ENCODE measurements around the gene CHST12. TPM values are rescaled to one million over a fixed set of nuclear protein-coding genes. Genes with fewer than 3 reads are reported as not detected.

The CHST12 gene
- total RNA-seq, 6 experiments from 2014 or later = 3.0 to 7.9 (median 5.7) TPM

DNA sequence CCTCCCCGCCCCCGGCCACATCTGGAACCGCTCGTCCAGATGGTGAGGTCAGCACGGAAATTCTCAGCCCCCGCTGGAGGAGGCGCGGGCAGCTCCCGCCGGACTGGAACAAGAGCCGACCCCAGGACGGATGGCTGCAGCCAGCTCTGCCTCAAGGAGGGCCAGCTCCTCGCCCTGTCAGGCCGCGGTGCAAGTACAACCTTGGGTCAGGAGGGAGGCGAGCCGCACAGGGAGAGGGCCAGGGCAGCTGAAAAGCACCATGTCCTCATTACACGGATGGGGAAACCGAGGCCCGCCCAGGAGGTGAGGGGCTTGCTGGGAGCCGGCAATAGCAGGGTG lies 76.6 kb downstream of the CHST12 start:
- Histone ChIP-seq H3K36me3 (no peaks in the 10 kb centered on the region), H3K27me3 (no peaks in the 10 kb centered on the region), H3K9me3 (no peaks in the 10 kb centered on the region), H3K4me3 (no peak overlapping the region), H3K27ac (no peak overlapping the region), H3K4me1 (peaks cover 0 to 15% (median 3%) of the 10 kb centered on the region in 4 donors)
- intact Hi-C loops (cut with DNase I) = no loop called here
- TF ChIP-seq, protein P1, sequence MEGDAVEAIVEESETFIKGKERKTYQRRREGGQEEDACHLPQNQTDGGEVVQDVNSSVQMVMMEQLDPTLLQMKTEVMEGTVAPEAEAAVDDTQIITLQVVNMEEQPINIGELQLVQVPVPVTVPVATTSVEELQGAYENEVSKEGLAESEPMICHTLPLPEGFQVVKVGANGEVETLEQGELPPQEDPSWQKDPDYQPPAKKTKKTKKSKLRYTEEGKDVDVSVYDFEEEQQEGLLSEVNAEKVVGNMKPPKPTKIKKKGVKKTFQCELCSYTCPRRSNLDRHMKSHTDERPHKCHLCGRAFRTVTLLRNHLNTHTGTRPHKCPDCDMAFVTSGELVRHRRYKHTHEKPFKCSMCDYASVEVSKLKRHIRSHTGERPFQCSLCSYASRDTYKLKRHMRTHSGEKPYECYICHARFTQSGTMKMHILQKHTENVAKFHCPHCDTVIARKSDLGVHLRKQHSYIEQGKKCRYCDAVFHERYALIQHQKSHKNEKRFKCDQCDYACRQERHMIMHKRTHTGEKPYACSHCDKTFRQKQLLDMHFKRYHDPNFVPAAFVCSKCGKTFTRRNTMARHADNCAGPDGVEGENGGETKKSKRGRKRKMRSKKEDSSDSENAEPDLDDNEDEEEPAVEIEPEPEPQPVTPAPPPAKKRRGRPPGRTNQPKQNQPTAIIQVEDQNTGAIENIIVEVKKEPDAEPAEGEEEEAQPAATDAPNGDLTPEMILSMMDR (IDR thresholded peaks at IDR 0.05) = no peak
- no peak for TF ChIP-seq POLR2A (IDR thresholded peaks at IDR 0.05)
- WGBS (ENCODE audit: insufficient coverage, low coverage, low lambda C conversion rate, missing lambda C conversion rate) = 44% methylated on average over 9 of the region's 21 CpGs
- DNase-seq (peak in 1 of 3 donors; percentile 52), ATAC-seq (no peak)

DNA sequence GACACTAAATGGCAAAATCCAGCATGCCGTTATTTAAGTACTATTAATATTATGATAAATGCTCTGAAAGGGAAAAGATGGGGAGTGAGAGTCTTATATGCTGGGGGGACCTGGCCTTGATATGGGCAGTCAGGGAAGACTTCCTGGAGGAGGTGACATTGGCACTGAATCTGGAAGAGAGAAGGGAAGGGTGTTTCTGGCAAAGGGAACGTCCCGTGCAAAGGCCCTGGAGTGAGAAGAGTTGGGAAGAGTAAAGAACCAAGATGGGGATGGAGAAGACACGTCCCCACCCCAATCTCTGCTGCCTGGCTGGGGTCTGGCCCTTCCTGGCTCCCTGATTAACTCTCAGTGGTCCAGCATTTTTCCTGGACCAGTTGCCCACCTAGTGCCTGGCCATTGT lies 77.8 kb downstream of the CHST12 start:
- H3K9me3 ChIP-seq = no peaks in the 10 kb centered on the region
- TF ChIP-seq POLR2A (IDR thresholded peaks at IDR 0.05) = no peak
- TF ChIP-seq, protein P1 (IDR thresholded peaks at IDR 0.05) = no peak
- H3K36me3 ChIP-seq = no peaks in the 10 kb centered on the region
- ATAC-seq (no peak), DNase-seq (no peak)
- H3K27ac ChIP-seq = no peak overlapping the region
- no peak overlapping the region for H3K4me3 ChIP-seq
- H3K27me3 ChIP-seq = no peaks in the 10 kb centered on the region
- WGBS (ENCODE audit: insufficient coverage, low coverage, low lambda C conversion rate, missing lambda C conversion rate) = 51% methylated on average over 4 of the region's 4 CpGs
- intact Hi-C loops (cut with DNase I) = no loop called here
- peaks cover 0 to 15% (median 3%) of the 10 kb centered on the region in 4 donors for H3K4me1 ChIP-seq

DNA sequence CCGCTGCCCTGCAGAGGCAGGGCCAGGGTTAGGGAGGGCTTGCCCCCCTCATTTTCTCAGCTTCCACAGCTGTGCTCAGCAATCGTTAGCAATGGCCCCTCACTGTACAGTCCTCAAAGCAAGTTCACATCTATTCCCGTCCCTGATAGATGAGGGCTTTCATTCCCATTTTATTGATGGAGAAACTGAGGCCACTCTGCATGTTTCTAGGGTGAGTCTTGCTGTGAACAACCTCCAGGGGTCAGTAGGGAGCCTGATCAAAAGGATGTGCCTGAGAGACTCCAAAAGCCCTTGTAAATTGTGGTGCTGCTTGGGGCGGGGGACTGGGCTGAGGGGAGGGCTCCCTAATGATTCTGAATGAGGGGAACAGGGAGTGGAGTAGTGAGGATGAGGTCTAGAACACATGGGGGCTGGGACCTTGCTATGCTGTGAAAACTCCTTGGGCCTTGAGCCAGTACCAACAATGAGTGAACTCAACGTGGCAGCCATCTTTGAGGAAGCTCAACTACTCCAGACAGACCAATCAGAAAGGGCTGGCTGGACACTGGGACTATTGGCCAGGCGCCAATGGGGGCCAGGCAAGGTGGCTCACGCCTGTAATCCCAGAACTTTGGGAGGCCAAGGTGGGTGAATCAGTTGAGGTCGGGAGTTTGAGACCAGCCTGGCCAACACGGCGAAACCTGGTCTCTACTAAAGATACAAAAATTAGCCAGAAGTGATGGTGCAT lies 79.5 kb downstream of the CHST12 start:
- intact Hi-C loops (cut with DNase I) = no loop called here
- 53% methylated on average over 5 of the region's 10 CpGs for WGBS (ENCODE audit: insufficient coverage, low coverage, low lambda C conversion rate, missing lambda C conversion rate)
- Histone ChIP-seq H3K27ac (no peak overlapping the region), H3K36me3 (no peaks in the 10 kb centered on the region), H3K27me3 (no peaks in the 10 kb centered on the region), H3K4me3 (no peak overlapping the region), H3K9me3 (no peaks in the 10 kb centered on the region), H3K4me1 (peaks cover 0 to 9% (median 3%) of the 10 kb centered on the region in 4 donors)
- no peak for TF ChIP-seq POLR2A (IDR thresholded peaks at IDR 0.05)
- TF ChIP-seq, protein P1 (IDR thresholded peaks at IDR 0.05) = no peak
- DNase-seq (no peak), ATAC-seq (no peak)

DNA sequence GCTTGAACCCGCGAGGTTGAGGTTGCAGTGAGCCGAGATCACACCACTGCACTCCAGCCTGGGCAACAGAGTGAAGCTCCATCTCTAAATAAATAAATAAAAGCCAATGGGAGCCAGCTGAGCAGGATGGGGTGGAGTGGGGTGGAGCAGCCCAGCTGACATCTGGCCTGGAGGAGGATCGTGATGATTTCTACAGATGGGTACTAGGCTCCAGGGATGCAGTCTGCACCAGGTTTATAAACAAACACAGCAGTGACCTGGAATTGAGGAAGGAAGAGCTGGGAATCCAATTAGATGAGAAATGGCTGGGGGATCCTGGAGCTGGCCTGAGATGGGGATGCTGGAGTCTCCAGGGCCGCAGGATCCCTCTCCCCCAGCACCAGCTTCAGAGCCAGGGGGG lies 80.1 kb downstream of the CHST12 start:
- 55% methylated on average over 4 of the region's 5 CpGs for WGBS (ENCODE audit: insufficient coverage, low coverage, low lambda C conversion rate, missing lambda C conversion rate)
- H3K27me3 ChIP-seq = no peaks in the 10 kb centered on the region
- H3K4me1 ChIP-seq = peaks cover 0 to 3% (median 1%) of the 10 kb centered on the region in 4 donors
- H3K36me3 ChIP-seq = no peaks in the 10 kb centered on the region
- DNase-seq = peak in 1 of 3 donors; percentile 18
- no peaks in the 10 kb centered on the region for H3K9me3 ChIP-seq
- no peak for ATAC-seq
- intact Hi-C loops (cut with DNase I) = no loop called here
- H3K27ac ChIP-seq = no peak overlapping the region
- H3K4me3 ChIP-seq = no peak overlapping the region
- no peak for TF ChIP-seq POLR2A (IDR thresholded peaks at IDR 0.05)

DNA sequence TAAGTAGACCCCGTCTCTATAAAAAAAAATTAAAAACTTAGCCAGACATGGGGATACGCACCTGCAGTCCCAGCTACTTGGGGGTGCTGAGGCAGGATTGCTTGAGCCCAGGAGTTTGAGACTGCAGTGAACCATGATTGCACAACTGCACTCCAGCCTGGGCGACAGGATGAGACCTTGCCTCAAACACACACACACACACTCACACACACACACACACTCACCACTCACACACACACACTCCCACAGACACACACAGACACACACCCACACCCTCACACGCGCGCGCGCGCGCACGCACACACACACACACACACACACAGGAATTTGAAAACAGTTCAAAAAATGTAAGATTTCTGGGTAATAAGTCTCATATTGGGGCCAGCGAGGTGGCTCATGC lies 81.5 kb downstream of the CHST12 start:
- Histone ChIP-seq H3K27me3 (no peaks in the 10 kb centered on the region), H3K27ac (no peak overlapping the region), H3K36me3 (no peaks in the 10 kb centered on the region), H3K4me1 (no peaks in the 10 kb centered on the region), H3K4me3 (no peak overlapping the region), H3K9me3 (no peaks in the 10 kb centered on the region)
- no peak for TF ChIP-seq POLR2A (IDR thresholded peaks at IDR 0.05)
- TF ChIP-seq, protein P1 (IDR thresholded peaks at IDR 0.05) = no peak
- intact Hi-C loops (cut with DNase I) = no loop called here
- DNase-seq (no peak), ATAC-seq (no peak)
- 66% methylated on average over 11 of the region's 12 CpGs for WGBS (ENCODE audit: insufficient coverage, low coverage, low lambda C conversion rate, missing lambda C conversion rate)

Measured in right lobe of liver (tissue), 6 donors.